ENCODE results near the gene ADIRF.

GRCh38 chr10:86969421-86970041 is 1.2 kb downstream of the ADIRF start:
- no peak for TF ChIP-seq CTCF (conservative IDR thresholded peaks at IDR 0.05; ENCODE audit: low read depth, low read length)
- TF ChIP-seq EZH2 (IDR thresholded peaks at IDR 0.05; ENCODE audit: borderline replicate concordance, low read depth, low read length, poor library complexity, severe bottlenecking) = no peak

Data from A673 (cell line).